HG03354 (cell line): Measurements from ENCODE around the gene KNDC1.

Source experiments
- ATAC-seq: cut with Tn5 transposase; IDR thresholded peaks from one replicate; pipeline ENCODE4 v1.9.1; 2021; ENCODE audit warnings: mild to moderate bottlenecking; ENCODE audit not compliant: unreplicated experiment, poor library complexity, severe bottlenecking

KNDC1 gene

GRCh38 chr10:133187091-133187905 lies 27.3 kb downstream of the KNDC1 start:
- no peak for ATAC-seq

- no peak for ATAC-seq
These were observed 28.1 kb downstream of the KNDC1 start for GRCh38 chr10:133187906-133188681.

DNA sequence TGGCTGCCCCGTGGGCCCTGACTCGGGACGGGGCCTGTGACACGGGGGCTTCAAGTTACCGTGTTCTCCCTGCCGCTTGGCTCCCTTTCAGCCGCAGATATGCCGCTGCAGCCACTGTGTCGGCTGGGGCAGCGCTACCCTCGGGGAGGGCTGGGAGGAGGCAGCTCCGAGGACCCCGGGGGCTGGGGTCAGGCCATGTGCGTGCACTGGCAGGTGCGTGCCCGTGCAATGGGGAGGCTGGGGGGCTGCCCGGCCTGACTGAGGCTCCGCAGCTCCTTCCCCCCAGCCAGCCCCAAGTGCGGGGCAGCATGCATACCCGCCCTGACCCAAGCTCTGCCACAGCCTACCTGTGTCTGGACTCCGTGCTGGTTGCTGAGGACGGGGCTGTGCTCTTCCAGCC lies 29.2 kb downstream of the KNDC1 start:
- ATAC-seq: no peak

- ATAC-seq: no peak
These were observed 29.7 kb downstream of the KNDC1 start for GRCh38 chr10:133189726-133190125.

DNA sequence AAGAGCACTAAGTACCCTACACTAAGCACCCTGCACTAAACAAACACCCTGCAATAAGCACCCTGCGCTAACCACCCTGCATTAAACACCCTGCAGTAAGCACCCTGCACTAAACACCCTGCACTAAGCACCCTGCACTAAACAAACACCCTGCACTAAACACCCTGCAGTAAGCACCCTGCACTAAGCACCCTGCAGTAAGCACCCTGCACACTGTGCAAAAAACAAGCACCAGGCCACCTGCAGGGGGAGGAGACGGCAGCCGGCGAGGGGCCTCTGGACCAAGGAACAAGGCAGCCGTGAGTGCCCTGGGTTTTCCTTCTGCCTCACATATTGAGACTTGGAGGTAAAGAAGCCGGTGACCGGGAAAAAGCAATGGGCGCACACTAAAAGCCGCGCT lies 30.2 kb downstream of the KNDC1 start:
- ATAC-seq: no peak

GRCh38 chr10:133191651-133192050 lies 31.6 kb downstream of the KNDC1 start:
- ATAC-seq: no peak

DNA sequence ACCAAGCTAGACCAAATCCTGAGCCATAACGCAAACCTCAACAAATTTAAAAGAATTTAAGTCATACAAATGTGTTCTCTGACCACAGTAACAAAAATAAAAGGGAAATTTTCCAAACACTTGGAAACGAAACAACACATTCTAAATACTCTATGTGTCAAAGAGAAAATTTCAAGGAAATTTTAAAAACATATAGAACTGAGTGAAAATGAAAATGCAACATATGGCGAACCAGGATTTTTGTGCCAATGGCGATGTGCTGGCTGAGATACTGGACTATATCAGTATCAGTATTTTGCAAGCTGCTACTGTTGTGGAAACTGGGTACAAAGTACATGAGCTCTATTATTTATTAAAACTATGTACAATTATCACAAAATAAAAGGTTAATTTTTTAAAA lies 34.1 kb downstream of the KNDC1 start:
- no peak for ATAC-seq

GRCh38 chr10:133195096-133195495 lies 35.1 kb downstream of the KNDC1 start:
- no peak for ATAC-seq

GRCh38 chr10:133195611-133196010 lies 35.6 kb downstream of the KNDC1 start:
- ATAC-seq: no peak

GRCh38 chr10:133196221-133196915 lies 36.3 kb downstream of the KNDC1 start:
- ATAC-seq: no peak

GRCh38 chr10:133196936-133197758 lies 37.1 kb downstream of the KNDC1 start:
- ATAC-seq: no peak

DNA sequence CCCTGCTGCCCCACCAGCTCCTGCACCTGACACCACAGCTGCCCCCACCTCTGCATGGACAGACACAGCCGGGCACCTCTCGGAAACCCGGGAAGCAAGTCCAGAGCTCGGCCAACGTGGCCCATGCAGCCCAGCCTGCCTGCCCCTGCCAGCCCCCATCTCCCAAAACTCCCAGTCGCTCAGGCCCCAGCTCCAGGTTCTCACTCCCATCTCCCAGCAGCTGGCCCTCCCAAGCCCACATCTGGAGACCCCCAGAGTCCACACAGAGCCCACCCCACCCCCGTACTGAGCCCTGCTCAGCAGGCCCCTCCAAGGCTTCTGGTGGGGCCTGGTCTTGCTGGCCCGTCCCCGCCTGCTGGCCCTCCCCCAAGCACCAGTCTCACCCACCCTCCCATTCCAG lies 37.8 kb downstream of the KNDC1 start:
- ATAC-seq: no peak

DNA sequence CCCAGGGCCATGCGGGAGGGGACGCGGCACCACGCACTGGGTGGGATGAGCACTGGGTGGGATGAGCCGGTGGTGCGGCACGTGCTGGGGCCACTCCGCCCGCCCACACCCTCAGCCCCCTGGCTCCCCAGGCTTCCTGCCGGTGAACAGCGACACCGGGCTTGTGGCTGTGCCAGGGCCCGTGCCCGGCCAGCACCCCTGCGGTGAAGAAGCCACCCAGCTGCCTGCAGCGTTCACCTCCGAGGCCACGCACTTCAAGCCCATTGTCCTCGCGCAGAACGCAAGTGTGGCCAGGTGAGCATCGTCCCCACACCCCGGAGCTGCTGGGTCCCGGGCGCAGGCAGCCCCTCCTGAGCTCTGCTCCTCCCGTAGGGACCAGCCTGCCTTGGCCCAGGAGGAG lies 38.2 kb downstream of the KNDC1 start:
- ATAC-seq: no peak

- ATAC-seq: no peak
These were observed 38.8 kb downstream of the KNDC1 start for GRCh38 chr10:133198621-133199487.

GRCh38 chr10:133199488-133199885 lies 39.5 kb downstream of the KNDC1 start:
- no peak for ATAC-seq

DNA sequence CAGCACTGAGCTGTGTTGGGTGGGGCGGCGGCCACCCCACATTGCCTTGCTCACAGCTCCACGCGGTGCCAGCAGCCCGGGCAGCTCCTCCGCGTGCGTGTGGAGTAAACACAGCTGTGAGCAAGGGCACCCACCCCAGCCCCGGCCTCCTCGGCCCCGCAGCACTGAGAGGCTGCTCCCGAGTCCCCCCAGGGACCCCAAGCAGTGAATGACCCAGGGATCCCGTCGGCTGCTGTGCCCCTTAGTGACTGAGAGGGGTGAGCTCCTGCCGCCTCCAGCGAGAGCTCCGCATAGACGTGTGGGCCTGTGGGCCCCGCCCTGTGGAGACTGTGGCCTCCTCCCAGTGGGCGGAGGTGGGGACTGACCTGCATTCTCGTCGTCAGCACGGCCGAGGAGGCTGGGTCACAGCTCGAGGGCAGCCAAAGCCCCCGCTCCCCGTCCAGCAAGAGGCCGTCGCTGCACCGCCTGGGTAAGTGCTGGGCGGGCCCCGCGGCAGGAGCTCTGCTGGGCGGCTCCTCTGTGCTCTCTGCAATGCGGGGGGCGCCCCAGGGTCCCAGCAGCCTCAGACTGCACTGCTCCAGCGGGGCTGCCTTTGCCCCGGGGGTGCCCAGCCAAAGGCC lies 40.1 kb downstream of the KNDC1 start:
- ATAC-seq: no peak

- no peak for ATAC-seq
These were observed 40.6 kb downstream of the KNDC1 start for GRCh38 chr10:133200621-133201031.

GRCh38 chr10:133201151-133201947 lies 41.3 kb downstream of the KNDC1 start:
- no peak for ATAC-seq
